HG03175 (cell line): ENCODE data around the gene ZNF599.

Experiments
- ATAC-seq: cut with Tn5 transposase; IDR thresholded peaks from one replicate; pipeline ENCODE4 v1.9.1; 2021; ENCODE audit warnings: mild to moderate bottlenecking, moderate library complexity; ENCODE audit not compliant: unreplicated experiment

Gene ZNF599

GRCh38 chr19:34744896-34745690 lies 27.9 kb downstream of the ZNF599 start:
- no peak for ATAC-seq

- ATAC-seq: no peak
Observed at GRCh38 chr19:34734537-34735103, 38.4 kb downstream of the ZNF599 start.

- ATAC-seq: peak; percentile 77
Observed at GRCh38 chr19:34733746-34734536, 39.1 kb downstream of the ZNF599 start, which contains the start of gene ZNF181. Gene ZNF181 (plus strand): TSS chr19:34734243. CDS start chr19:34735038, 795 bp downstream.

GRCh38 chr19:34733266-34733745 lies 39.7 kb downstream of the ZNF599 start:
- ATAC-seq: peak; percentile 27

- no peak for ATAC-seq
Observed at GRCh38 chr19:34732612-34733211, 40.3 kb downstream of the ZNF599 start.

- no peak for ATAC-seq
Observed at GRCh38 chr19:34731964-34732363, 41.1 kb downstream of the ZNF599 start.

GRCh38 chr19:34731019-34731829 lies 41.8 kb downstream of the ZNF599 start:
- no peak for ATAC-seq

GRCh38 chr19:34725400-34725799 lies 47.6 kb downstream of the ZNF599 start:
- ATAC-seq: no peak

- ATAC-seq: no peak
Observed at GRCh38 chr19:34722353-34722752, 50.7 kb downstream of the ZNF599 start.

- ATAC-seq: no peak
Observed at GRCh38 chr19:34715357-34715756, 57.7 kb downstream of the ZNF599 start.

- ATAC-seq: no peak
Observed at GRCh38 chr19:34713262-34713637, 59.8 kb downstream of the ZNF599 start.

GRCh38 chr19:34712395-34713261 lies 60.4 kb downstream of the ZNF599 start:
- ATAC-seq: no peak

- no peak for ATAC-seq
Observed at GRCh38 chr19:34711890-34712289, 61.1 kb downstream of the ZNF599 start.
